ENCODE measurements around the gene BCL2L11.

The BCL2L11 gene

GRCh38 chr2:111116843-111117597, 3.7 kb upstream of the BCL2L11 start:
- peak overlapping the region; percentile 45 for H3K4me3 ChIP-seq (ENCODE audit: low read depth, low read length)
- peak; percentile 94 for TF ChIP-seq CTCF (IDR thresholded peaks at IDR 0.05; ENCODE audit: low read depth, low read length)
- in situ Hi-C loops (cut with HindIII; ENCODE audit: low sequenced_read_pairs), result no loop called here

GRCh38 chr2:111117598-111118480, 2.9 kb upstream of the BCL2L11 start:
- peak; percentile 85 for DNase-seq (ENCODE audit: low read depth, low spot score)
- no peak for TF ChIP-seq CTCF (IDR thresholded peaks at IDR 0.05; ENCODE audit: low read depth, low read length)
- in situ Hi-C loops (cut with HindIII; ENCODE audit: low sequenced_read_pairs), result no loop called here

More at GRCh38 chr2:111116843-111117597, 3.7 kb upstream of the BCL2L11 start:
- peak; percentile 81 for DNase-seq (ENCODE audit: low read depth, low spot score)

DNA sequence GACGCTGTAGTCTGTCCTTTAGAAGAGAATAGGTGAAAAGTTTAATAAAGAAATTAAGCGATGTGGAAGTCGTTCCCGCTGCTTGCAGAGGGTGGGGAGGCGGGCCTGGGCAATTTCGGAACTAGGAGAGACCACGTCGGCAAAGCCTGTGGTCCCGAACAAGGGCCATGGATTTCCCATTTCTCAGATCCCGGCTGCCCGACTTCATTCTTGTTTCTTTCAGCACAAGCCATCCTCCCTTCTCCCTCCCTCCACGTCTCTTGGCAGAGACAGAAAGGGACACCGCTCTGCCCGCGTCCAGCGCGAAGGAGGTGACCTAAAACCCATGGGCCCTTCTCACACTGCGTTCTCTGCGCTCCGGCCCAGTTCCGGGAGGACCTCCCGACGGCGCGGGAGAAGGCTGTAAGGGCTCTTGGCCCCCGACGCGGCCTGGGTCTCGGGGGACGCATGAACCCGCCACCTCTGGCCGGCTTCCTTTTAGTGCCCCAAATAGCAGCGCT, 2.2 kb upstream of the BCL2L11 start:
- in situ Hi-C loops (cut with HindIII; ENCODE audit: low sequenced_read_pairs), result no loop called here
- no peak for TF ChIP-seq CTCF (IDR thresholded peaks at IDR 0.05; ENCODE audit: low read depth, low read length)
- H3K4me3 ChIP-seq (ENCODE audit: low read depth, low read length), result peak overlapping the region; percentile 45
- DNase-seq (ENCODE audit: low read depth, low spot score), result no peak

More at GRCh38 chr2:111117598-111118480, 2.9 kb upstream of the BCL2L11 start:
- peak overlapping the region; percentile 45 for H3K4me3 ChIP-seq (ENCODE audit: low read depth, low read length)

DNA sequence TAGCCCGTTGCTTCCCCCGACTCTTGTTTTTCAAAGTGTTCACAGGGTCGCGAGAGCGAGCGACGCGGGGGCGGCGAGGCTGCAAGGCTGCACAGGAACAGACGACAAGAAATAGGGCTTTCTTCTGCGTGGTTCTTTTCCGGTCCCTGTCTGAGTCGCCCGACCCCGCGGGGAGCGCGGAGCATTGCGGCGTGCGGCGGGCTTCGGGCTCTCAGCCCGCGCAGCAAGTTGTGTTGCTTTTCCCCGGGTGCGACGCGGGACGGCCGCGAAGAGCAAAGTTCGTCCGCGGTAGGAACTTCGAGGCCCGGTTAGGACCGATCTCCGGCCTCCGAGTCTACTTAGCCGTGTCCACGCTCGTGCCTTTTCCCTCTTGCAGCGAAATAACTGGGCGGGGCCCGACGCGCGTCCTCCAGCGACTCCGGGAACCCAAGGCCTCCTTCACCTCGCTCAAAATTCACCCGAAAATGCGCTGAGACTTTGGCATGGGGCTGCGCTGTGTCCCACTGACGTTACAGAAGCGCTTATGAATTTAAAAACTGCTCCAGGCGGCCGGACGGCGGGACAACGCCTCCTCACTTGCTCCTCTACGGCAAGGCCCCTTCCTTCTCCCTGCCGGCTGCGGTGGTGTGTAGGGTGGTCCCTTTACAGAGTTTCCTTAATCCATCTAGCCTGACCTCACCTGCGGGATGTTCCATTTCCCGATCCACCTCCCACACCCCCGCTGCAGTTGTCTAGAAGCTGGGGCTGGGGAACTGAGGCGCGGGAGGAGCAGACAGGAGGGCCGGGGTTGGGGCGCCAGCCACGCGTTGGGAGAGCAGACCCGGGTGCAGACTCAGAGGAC, 1.5 kb upstream of the BCL2L11 start:
- DNase-seq (ENCODE audit: low read depth, low spot score), result peak; percentile 8
- in situ Hi-C loops (cut with HindIII; ENCODE audit: low sequenced_read_pairs), result no loop called here
- no peak for TF ChIP-seq CTCF (IDR thresholded peaks at IDR 0.05; ENCODE audit: low read depth, low read length)
- peak overlapping the region; percentile 45 for H3K4me3 ChIP-seq (ENCODE audit: low read depth, low read length)

GRCh38 chr2:111119822-111120252, 877 bp upstream of the BCL2L11 start:
- no peak for DNase-seq (ENCODE audit: low read depth, low spot score)
- no peak for TF ChIP-seq CTCF (IDR thresholded peaks at IDR 0.05; ENCODE audit: low read depth, low read length)
- in situ Hi-C loops (cut with HindIII; ENCODE audit: low sequenced_read_pairs), result no loop called here
- peak overlapping the region; percentile 49 for H3K4me3 ChIP-seq (ENCODE audit: low read depth, low read length)
